Measurements from ENCODE around the gene COPB1.

Gene COPB1

GRCh38 chr11:14408612-14409011 lies 91.0 kb downstream of the COPB1 start:
- H3K9me3 ChIP-seq (ENCODE audit: control insufficient read depth, low read length) = no peaks in the 10 kb centered on the region
- no peak overlapping the region for H3K9ac ChIP-seq
- no peaks in the 10 kb centered on the region for H3K36me3 ChIP-seq (ENCODE audit: control insufficient read depth, insufficient read depth, low read length)
- H3K27ac ChIP-seq = no peak overlapping the region
- no peak overlapping the region for H3K4me2 ChIP-seq (ENCODE audit: low read length)
- H3K4me1 ChIP-seq = no peaks in the 10 kb centered on the region
- no peak overlapping the region for H2AFZ ChIP-seq
- no peak for TF ChIP-seq CTCF (IDR thresholded peaks at IDR 0.05)
- H3K4me3 ChIP-seq (ENCODE audit: low read depth, low read length) = no peak overlapping the region
- no peaks in the 10 kb centered on the region for H3K27me3 ChIP-seq (ENCODE audit: control insufficient read depth, insufficient read depth, low read length)
- no peaks in the 10 kb centered on the region for H3K79me2 ChIP-seq
